GM19372 (cell line): ENCODE measurements around the gene FIGN.

Source experiments
- ATAC-seq: cut with Tn5 transposase; IDR thresholded peaks from one replicate; pipeline ENCODE4 v1.9.1; 2021; ENCODE audit warnings: mild to moderate bottlenecking, low read depth, moderate library complexity; ENCODE audit not compliant: unreplicated experiment

FIGN gene

GRCh38 chr2:163630836-163631235 lies 105.0 kb downstream of the FIGN start:
- no peak for ATAC-seq

DNA sequence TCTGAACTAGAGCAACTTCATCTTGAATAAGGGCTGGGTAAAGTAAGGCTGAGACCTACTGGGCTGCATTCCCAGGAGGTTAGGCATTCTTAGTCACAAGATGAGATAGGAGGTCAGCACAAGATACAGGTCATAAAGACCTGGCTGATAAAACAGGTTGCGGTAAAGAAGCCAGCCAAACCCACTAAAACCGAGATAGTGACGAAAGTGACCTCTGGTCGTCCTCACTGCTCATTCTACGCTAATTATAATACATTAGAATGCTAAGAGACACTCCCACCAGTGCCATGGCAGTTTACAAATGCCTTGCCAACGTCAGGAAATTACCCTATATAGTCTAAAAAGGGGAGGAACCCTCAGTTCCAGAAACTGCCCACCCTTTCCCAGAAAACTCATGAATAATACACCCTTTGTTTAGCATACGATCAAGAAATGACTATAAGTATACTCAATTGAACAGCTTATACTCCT lies 109.1 kb downstream of the FIGN start:
- no peak for ATAC-seq

DNA sequence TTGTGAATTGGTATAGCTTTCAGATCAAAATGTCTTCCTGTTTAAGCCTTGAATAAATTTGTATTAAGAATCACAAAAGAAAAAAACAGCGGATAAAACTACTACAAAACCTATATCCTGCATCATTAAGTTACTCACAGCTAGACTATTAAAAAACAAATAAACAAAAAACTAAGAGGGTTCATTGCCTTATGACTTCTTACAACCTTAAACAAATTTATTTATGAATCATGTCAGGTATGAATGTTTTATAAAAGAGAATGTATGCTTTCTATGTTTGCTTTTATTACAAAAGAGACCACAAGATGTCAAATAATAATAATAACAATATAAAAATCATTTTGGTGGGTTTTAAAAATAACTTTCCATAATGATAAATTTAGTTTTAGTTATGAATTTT lies 109.6 kb downstream of the FIGN start:
- ATAC-seq = no peak

GRCh38 chr2:163625632-163626031 lies 110.2 kb downstream of the FIGN start:
- ATAC-seq = no peak

- ATAC-seq = no peak
These were observed 114.3 kb downstream of the FIGN start for GRCh38 chr2:163621445-163622004.

DNA sequence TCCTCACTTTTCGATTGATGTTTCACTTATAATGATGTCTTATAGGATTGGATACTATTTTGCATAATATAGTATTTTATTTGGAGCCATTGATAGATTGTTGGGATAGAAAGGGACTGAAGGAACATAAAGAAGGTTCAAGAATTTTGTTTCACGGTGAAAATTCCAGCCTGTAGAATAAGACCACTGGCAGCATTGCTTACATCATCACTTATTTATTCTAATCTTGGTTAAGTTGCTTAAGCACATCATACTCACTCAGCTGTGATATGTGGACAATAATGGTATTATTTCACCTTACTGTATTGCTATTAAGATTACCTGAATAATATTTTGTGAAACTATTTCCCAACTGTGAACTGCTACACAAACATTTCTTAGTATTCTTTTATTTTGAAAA lies 118.3 kb downstream of the FIGN start:
- ATAC-seq = no peak

- ATAC-seq = no peak
These were observed 122.5 kb downstream of the FIGN start for GRCh38 chr2:163613266-163613731.

DNA sequence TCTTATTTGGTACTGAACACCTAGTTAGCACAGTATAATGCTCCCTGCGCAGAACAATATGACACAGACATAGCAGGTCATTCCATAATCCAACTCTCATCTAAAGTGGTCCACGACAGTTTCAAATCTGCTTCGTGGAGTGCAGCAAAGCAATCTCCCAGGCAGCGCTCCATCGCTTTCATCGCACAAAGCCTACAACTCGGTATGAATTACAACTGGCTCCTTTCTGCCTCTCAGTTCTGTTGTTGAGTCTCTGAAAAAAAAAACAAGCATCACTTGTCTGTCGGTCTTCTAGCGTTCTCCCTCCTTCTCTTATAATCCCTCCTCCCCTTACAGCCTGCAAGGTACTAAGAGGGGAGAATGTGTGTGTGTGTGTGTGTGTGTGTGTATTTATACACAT lies 123.5 kb downstream of the FIGN start:
- no peak for ATAC-seq

GRCh38 chr2:163611557-163611906 lies 124.3 kb downstream of the FIGN start:
- no peak for ATAC-seq

DNA sequence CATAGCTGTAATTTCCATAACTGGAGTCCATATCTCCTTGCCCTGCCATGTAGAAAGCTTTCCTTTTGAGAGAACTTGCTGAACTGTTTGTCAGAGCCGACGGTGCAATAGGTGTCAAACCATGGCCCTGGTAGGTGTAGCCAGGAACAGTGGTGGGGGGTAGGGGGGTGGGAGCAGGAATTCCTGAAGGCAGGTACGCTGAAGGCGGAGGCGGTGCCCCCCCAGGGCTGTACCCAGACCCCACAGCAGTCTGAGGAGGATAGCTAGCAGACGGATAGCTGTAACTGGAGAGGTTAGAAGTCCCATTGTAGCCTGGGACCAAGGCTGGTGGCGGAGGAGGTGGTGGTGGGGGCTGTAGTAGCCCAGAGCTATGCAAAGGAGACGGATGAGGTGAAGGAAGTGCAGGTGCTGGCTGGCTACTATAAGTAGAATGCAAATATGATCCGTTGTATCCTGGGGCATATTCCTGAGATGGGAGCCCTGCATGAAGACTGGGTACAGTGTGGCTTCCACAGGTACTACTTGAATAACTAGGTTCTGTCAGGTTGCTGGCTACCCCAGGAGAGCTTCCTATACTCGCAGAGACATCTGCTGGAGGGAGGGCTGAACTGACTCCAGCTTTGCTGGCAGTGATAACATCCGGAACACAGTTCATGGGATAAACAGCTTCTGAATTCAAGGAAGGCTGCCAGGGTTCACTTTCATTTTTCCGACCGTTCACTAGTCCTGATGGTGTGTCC lies 124.8 kb downstream of the FIGN start:
- ATAC-seq = no peak

- ATAC-seq = no peak
These were observed 128.2 kb downstream of the FIGN start for GRCh38 chr2:163607630-163608029.

GRCh38 chr2:163606878-163607277 lies 128.9 kb downstream of the FIGN start:
- no peak for ATAC-seq

DNA sequence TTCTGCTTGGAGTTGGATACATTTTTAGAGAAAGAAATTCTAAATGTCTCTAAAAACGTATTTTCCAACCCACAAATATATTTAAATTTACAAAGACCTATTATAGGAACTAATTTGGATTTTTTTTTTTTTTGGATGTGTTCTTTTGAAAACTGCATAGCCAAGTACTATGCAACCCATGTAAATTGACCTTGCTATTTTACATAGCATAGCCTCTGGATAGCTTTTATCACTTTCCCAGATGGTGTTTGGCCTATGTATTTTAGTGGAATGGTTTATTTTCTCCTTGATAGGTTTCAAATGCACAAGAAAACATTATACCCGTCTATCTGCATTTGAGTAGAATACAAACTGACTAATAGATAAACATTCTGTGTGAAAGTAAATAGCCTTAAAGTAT lies 130.0 kb downstream of the FIGN start:
- no peak for ATAC-seq

- ATAC-seq = no peak
These were observed 130.8 kb downstream of the FIGN start for GRCh38 chr2:163604941-163605555.

- ATAC-seq = no peak
These were observed 133.6 kb downstream of the FIGN start for GRCh38 chr2:163602196-163602595.

GRCh38 chr2:163601377-163601776 lies 134.4 kb downstream of the FIGN start:
- no peak for ATAC-seq

DNA sequence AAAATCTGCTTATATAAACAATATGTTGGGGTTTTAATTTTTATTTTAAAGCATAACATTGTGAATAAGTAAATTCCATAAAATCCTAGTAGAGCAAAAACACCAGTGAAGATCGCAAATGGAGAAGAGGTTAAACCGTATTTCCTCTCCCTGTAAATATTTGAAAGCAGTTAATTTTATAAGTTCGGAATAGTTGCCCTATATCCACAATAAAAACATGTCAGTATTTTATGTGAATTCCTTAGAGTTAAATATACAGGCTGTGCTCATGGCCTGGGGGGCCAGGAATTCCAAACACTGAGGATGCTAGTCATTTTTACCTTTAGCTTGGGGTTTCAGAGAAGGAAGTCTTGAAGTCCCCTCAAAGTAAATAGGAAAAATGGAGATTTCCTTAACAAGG lies 135.0 kb downstream of the FIGN start:
- ATAC-seq = no peak

DNA sequence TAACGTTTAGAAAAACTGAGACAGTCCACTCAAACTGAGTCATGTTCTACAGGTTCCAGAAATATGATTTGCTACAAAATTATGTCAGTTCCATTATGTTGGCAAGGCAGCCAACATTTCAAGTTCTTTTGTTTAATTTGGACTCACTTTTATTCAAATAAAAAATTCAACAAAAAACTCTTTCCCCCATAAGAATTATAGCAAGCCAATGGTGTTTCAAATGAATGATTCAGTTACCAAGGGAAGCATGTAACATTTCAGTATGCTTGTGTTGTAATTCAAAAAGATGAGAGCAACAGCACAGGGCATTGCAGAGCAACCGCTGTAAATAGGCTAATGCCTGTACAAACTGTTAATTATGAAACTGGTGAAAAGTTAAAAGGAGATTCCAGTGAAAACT lies 140.8 kb downstream of the FIGN start:
- no peak for ATAC-seq

- ATAC-seq = no peak
These were observed 141.3 kb downstream of the FIGN start for GRCh38 chr2:163594497-163594896.

DNA sequence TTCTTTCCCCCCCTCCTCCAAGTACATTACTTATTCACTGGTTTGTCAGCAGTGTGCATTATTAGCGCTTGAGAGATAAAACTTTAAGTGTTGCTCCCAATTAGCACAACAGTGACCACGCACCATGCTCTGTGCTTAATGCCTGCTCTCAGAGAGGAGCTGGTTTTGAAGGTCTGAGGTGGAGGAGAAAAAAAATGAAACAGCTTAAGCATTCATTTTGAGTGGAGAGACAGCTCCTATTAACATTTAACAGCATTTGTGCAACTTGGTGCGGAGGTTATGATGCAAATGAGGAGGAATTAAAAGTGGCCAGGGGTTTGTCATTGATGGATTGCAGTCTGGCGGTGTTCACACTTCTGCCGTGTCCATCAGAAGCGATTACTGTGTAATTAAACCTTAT lies 141.8 kb downstream of the FIGN start:
- ATAC-seq = no peak

DNA sequence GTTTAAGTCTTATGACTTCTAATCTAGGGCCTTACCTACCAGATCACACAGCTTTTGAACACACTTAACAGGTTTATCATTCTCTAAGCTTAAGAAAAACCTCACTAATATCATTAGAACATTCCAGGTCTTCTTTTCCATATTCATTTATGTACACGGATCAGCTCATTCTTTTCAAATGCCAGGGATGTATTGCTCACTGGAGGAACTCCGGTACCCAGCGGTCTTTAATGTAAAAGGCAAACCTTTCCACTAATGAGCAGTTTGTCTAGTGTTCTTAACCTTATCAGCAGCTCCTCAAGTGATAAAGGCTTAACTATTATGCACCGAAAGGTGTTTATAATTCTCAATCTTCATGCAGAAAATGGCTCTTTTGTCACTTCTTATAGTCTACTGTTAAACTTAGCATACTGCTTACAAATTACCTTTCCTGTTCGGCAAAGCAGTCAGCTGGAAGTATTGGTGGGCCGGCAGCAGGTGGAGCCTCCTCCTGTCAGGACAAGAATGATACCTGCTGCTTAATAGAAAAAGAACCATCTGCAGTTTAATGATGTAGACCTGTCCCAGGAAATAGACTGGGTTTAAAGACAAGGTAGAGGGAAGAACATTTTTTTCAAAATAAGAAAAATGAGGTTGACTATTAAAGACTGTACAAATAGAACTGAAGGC lies 142.7 kb downstream of the FIGN start:
- ATAC-seq = no peak
